Measurements from ENCODE around the gene MMP17. TPM values are rescaled to one million over a fixed set of nuclear protein-coding genes. Genes with fewer than 3 reads are reported as not detected.

MMP17 gene
- total and polyA plus RNA-seq, 2 donors (not counting 3 experiments of a cell fraction or from before 2014, with no cell fraction given) = 3.6 to 10.8 TPM

DNA sequence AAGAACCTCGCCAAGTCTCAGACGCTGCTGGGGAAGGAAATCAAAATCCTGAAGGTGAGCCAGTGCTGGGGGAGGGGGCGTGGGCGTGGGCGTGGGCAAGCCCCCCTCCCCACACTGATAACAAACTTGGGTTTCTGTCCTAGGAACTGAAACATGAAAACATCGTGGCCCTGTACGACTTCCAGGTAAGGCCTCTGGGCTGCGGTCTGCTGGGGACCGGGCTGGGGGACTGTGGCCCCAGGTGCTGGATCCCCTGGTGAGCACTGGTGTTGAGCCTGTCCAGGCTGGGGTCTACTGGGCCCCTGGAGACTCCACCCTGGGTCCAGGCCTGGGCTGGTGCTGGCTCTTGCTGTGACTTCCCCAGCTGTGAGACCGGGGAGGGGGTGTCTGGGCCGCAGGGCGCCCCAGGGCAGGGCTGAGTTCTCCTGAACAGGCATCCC is 67.5 kb downstream of the MMP17 start:
- Histone ChIP-seq H4K20me1 (replicated peaks; ENCODE audit: control insufficient read depth, extremely low read depth, insufficient read depth, low read length) (no peaks in the 10 kb centered on the region), H3K9me1 (replicated peaks; ENCODE audit: control insufficient read depth, extremely low read depth, insufficient read depth, low read length) (no peaks in the 10 kb centered on the region), H3K4me3 (replicated peaks in 1 of 3; ENCODE audit: insufficient read depth in 1 of 3, low read depth in 1 of 3, low read length in 3 of 3) (peak overlapping the region; percentile 9 to 56 (median 52)), H2AFZ (ENCODE audit: low read depth, low read length) (no peak overlapping the region), H3K4me1 (ENCODE audit: control insufficient read depth, extremely low read depth, insufficient read depth, low read length) (peaks cover 9% of the 10 kb centered on the region), H3K79me2 (ENCODE audit: control insufficient read depth, insufficient read depth, low read length) (peaks cover 4% of the 10 kb centered on the region), H3K36me3 (ENCODE audit: control insufficient read depth in 2 of 2, extremely low read depth in 1 of 2, insufficient read depth in 2 of 2, low read length in 2 of 2) (peaks cover 0 to 5% of the 10 kb centered on the region in 2 experiments), H3K27me3 (ENCODE audit: control insufficient read depth in 2 of 2, insufficient read depth in 2 of 2, low read length in 2 of 2) (no peaks in the 10 kb centered on the region), H3K9me3 (replicated peaks; ENCODE audit: control insufficient read depth, insufficient read depth, low read length) (no peaks in the 10 kb centered on the region), H3K9ac (replicated peaks; ENCODE audit: extremely low read depth, insufficient read depth, low read length) (peak overlapping the region; percentile 58), H3K4me2 (ENCODE audit: insufficient read depth, low read length) (peak overlapping the region; percentile 70), H3K27ac (ENCODE audit: insufficient read depth, low read depth, low read length) (peak overlapping the region; percentile 57)
- intact Hi-C loops (cut with micrococcal nuclease) = loop anchor here (1.0 to 5.0 kb wide), 5 partner anchors 17 to 1023 kb away; partner anchors contain the start of genes EP400, PUS1 and RAN
- no peak for FAIRE-seq
- CTCF ChIA-PET = no interaction called here
- dilution Hi-C loops (cut with MboI; ENCODE audit: extremely low pct_ligation_motif_present, low sequenced_read_pairs) = no loop called here
- peak; percentile 24 for DNase-seq (ENCODE audit: low read depth, low spot score)
- POLR2A ChIA-PET = no interaction called here
- TF ChIP-seq JUN (IDR thresholded peaks at IDR 0.05; ENCODE audit: borderline replicate concordance, insufficient read depth, insufficient read length, low read depth) (no peak), EZH2 (IDR thresholded peaks at IDR 0.05; ENCODE audit: borderline replicate concordance, low read depth, low read length, severe bottlenecking) (no peak), POLR2A (IDR thresholded peaks at IDR 0.05; ENCODE audit: low read depth, low read length) (no peak), GATA2 (IDR thresholded peaks at IDR 0.05; ENCODE audit: insufficient read depth, insufficient read length, low read depth, low read length) (no peak), FOS (IDR thresholded peaks at IDR 0.05; ENCODE audit: borderline replicate concordance, insufficient read depth, low read length) (no peak), POLR2AphosphoS5 (IDR thresholded peaks at IDR 0.05; ENCODE audit: insufficient read depth, low read depth, low read length) (no peak), MYC (IDR thresholded peaks at IDR 0.05; ENCODE audit: low read depth, low read length) (no peak)
- TF ChIP-seq, protein P1, sequence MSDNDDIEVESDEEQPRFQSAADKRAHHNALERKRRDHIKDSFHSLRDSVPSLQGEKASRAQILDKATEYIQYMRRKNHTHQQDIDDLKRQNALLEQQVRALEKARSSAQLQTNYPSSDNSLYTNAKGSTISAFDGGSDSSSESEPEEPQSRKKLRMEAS (IDR thresholded peaks at IDR 0.05; ENCODE audit: insufficient read depth, insufficient read length) = no peak
- TF ChIP-seq, protein P2, sequence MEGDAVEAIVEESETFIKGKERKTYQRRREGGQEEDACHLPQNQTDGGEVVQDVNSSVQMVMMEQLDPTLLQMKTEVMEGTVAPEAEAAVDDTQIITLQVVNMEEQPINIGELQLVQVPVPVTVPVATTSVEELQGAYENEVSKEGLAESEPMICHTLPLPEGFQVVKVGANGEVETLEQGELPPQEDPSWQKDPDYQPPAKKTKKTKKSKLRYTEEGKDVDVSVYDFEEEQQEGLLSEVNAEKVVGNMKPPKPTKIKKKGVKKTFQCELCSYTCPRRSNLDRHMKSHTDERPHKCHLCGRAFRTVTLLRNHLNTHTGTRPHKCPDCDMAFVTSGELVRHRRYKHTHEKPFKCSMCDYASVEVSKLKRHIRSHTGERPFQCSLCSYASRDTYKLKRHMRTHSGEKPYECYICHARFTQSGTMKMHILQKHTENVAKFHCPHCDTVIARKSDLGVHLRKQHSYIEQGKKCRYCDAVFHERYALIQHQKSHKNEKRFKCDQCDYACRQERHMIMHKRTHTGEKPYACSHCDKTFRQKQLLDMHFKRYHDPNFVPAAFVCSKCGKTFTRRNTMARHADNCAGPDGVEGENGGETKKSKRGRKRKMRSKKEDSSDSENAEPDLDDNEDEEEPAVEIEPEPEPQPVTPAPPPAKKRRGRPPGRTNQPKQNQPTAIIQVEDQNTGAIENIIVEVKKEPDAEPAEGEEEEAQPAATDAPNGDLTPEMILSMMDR (IDR thresholded peaks at IDR 0.05; ENCODE audit: extremely low read depth in 1 of 2, insufficient read depth in 1 of 2, low read depth in 1 of 2, low read length in 2 of 2) = no peak
- no TSS peak for BruUV-seq (replicated peaks)
